SKM-1 (cell line): ENCODE data around the gene RPUSD3.
A peak's percentile ranks its signal among the peaks of the same experiment; 100 is the strongest.
"Not testable (repeated sequence)": the region's sequence is repeated elsewhere in the genome, so short reads cannot be mapped to it uniquely, and the experiment has no call there.

Source experiments
- DNase-seq: peaks from one replicate; lab custom pipeline; 2025; ENCODE audit not compliant: unreplicated experiment; lab: John Stamatoyannopoulos, UW

The RPUSD3 gene

GRCh38 chr3:9843715-9844438, at the start of gene RPUSD3:
TSS of gene RPUSD3 (minus strand) at chr3:9844008. CDS start at chr3:9843990, 18 bp downstream.
- DNase-seq: peak; percentile 73

GRCh38 chr3:9891072-9891622, 47.3 kb upstream of the RPUSD3 start:
- no peak for DNase-seq

GRCh38 chr3:9890249-9891071, 46.7 kb upstream of the RPUSD3 start, which contains the start of gene JAGN1:
TSS of gene JAGN1 (plus strand) at chr3:9890610. CDS start at chr3:9890723, 113 bp downstream.
- peak; percentile 68 for DNase-seq

GRCh38 chr3:9889405-9889804, 45.6 kb upstream of the RPUSD3 start:
- DNase-seq: no peak

GRCh38 chr3:9888540-9888939, 44.7 kb upstream of the RPUSD3 start:
- DNase-seq: no peak

GRCh38 chr3:9887480-9887879, 43.7 kb upstream of the RPUSD3 start:
- no peak for DNase-seq

GRCh38 chr3:9886328-9886727, 42.5 kb upstream of the RPUSD3 start:
- DNase-seq: no peak

- DNase-seq: no peak
Measured at GRCh38 chr3:9884555-9885165, 40.9 kb upstream of the RPUSD3 start.

- no peak for DNase-seq
Measured at GRCh38 chr3:9883706-9884554, 40.1 kb upstream of the RPUSD3 start.

- DNase-seq: no peak
Measured at GRCh38 chr3:9881441-9881840, 37.6 kb upstream of the RPUSD3 start.

GRCh38 chr3:9879830-9880549, 36.2 kb upstream of the RPUSD3 start, which contains the start of gene CIDEC:
TSS of gene CIDEC (minus strand) at chr3:9880253. CDS start at chr3:9878486, 1,767 bp downstream.
- DNase-seq: no peak

- no peak for DNase-seq
Measured at GRCh38 chr3:9878700-9879099, 34.9 kb upstream of the RPUSD3 start.

GRCh38 chr3:9876991-9877390, 33.2 kb upstream of the RPUSD3 start:
- DNase-seq: no peak

- not testable (repeated sequence) for DNase-seq
Measured at GRCh38 chr3:9876255-9876654, 32.4 kb upstream of the RPUSD3 start.

- DNase-seq: no peak
Measured at GRCh38 chr3:9875448-9875847, 31.6 kb upstream of the RPUSD3 start.

- DNase-seq: not testable (repeated sequence)
Measured at GRCh38 chr3:9872067-9872466, 28.3 kb upstream of the RPUSD3 start.

- DNase-seq: no peak
Measured at GRCh38 chr3:9870978-9871377, 27.2 kb upstream of the RPUSD3 start.

- DNase-seq: no peak
Measured at GRCh38 chr3:9869955-9870354, 26.1 kb upstream of the RPUSD3 start.

- no peak for DNase-seq
Measured at GRCh38 chr3:9867106-9867505, 23.3 kb upstream of the RPUSD3 start.

GRCh38 chr3:9866639-9867038, 22.8 kb upstream of the RPUSD3 start:
- DNase-seq: no peak
